GM12864 (cell line): ENCODE data around the gene SRGAP2C.
"Not testable (repeated sequence)": the region's sequence is repeated elsewhere in the genome, so short reads cannot be mapped to it uniquely, and the experiment has no call there.

Experiments
- DNase-seq: peaks from one replicate; pipeline ENCODE4 v3.0.0-alpha.2; 2011; ENCODE audit warnings: low read depth
- H3K4me3 ChIP-seq: 2 replicates; pipeline ENCODE4 v1.5.1; 2011; ENCODE audit warnings: mild to moderate bottlenecking, low read depth, low read length, control low read depth

Gene SRGAP2C

GRCh38 chr1:121267072-121267471 is 82.3 kb downstream of the SRGAP2C start:
- not testable (repeated sequence) for DNase-seq, H3K4me3 ChIP-seq

GRCh38 chr1:121269309-121269708 is 84.5 kb downstream of the SRGAP2C start:
- DNase-seq, result not testable (repeated sequence)

GRCh38 chr1:121269973-121270372 is 85.2 kb downstream of the SRGAP2C start:
- not testable (repeated sequence) for DNase-seq, H3K4me3 ChIP-seq

More at GRCh38 chr1:121269309-121269708, 84.5 kb downstream of the SRGAP2C start:
- not testable (repeated sequence) for H3K4me3 ChIP-seq

GRCh38 chr1:121271143-121271715 is 86.5 kb downstream of the SRGAP2C start:
- H3K4me3 ChIP-seq, DNase-seq: not testable (repeated sequence)

- not testable (repeated sequence) for H3K4me3 ChIP-seq, DNase-seq
These were observed 90.7 kb downstream of the SRGAP2C start for GRCh38 chr1:121275435-121275834.

- not testable (repeated sequence) for H3K4me3 ChIP-seq, DNase-seq
These were observed 93.4 kb downstream of the SRGAP2C start for GRCh38 chr1:121278202-121278601.

GRCh38 chr1:121278777-121279547 is 94.2 kb downstream of the SRGAP2C start:
- H3K4me3 ChIP-seq, DNase-seq: not testable (repeated sequence)

- H3K4me3 ChIP-seq, DNase-seq: not testable (repeated sequence)
These were observed 94.7 kb downstream of the SRGAP2C start for GRCh38 chr1:121279548-121279898.

- DNase-seq, H3K4me3 ChIP-seq: not testable (repeated sequence)
These were observed 96.0 kb downstream of the SRGAP2C start for GRCh38 chr1:121280699-121281317.

GRCh38 chr1:121281480-121281879 is 96.7 kb downstream of the SRGAP2C start:
- not testable (repeated sequence) for DNase-seq, H3K4me3 ChIP-seq

GRCh38 chr1:121283587-121284180 is 98.9 kb downstream of the SRGAP2C start:
- DNase-seq, H3K4me3 ChIP-seq: not testable (repeated sequence)

GRCh38 chr1:121292590-121292989 is 107.8 kb downstream of the SRGAP2C start:
- H3K4me3 ChIP-seq, DNase-seq: not testable (repeated sequence)

- DNase-seq, result not testable (repeated sequence)
These were observed 108.8 kb downstream of the SRGAP2C start for GRCh38 chr1:121293263-121294204.

GRCh38 chr1:121294205-121294570 is 109.4 kb downstream of the SRGAP2C start:
- H3K4me3 ChIP-seq, DNase-seq: not testable (repeated sequence)

More at GRCh38 chr1:121293263-121294204, 108.8 kb downstream of the SRGAP2C start:
- not testable (repeated sequence) for H3K4me3 ChIP-seq

- H3K4me3 ChIP-seq, DNase-seq: not testable (repeated sequence)
These were observed 111.8 kb downstream of the SRGAP2C start for GRCh38 chr1:121296563-121296962.

GRCh38 chr1:121298529-121298928 is 113.8 kb downstream of the SRGAP2C start:
- not testable (repeated sequence) for H3K4me3 ChIP-seq, DNase-seq

GRCh38 chr1:121299514-121300149 is 114.9 kb downstream of the SRGAP2C start:
- DNase-seq, result not testable (repeated sequence)

GRCh38 chr1:121301876-121302275 is 117.1 kb downstream of the SRGAP2C start:
- not testable (repeated sequence) for DNase-seq, H3K4me3 ChIP-seq

More at GRCh38 chr1:121299514-121300149, 114.9 kb downstream of the SRGAP2C start:
- H3K4me3 ChIP-seq, result not testable (repeated sequence)
